HL-60/S4 treated with retinoic acid at 250 ng/mL for 4 days and 3 days (cell line): ENCODE data around the gene BNC2.
"Not testable (repeated sequence)": the region's sequence is repeated elsewhere in the genome, so short reads cannot be mapped to it uniquely, and the experiment has no call there.

Source experiments
- in situ Hi-C: fragments of 300-500 bp; cut with MboI; formaldehyde crosslinking; loops from 2 replicates; pipeline ENCODE4 v1.7.0; 2022; ENCODE audit warnings: low sequenced_read_pairs

Gene BNC2

DNA sequence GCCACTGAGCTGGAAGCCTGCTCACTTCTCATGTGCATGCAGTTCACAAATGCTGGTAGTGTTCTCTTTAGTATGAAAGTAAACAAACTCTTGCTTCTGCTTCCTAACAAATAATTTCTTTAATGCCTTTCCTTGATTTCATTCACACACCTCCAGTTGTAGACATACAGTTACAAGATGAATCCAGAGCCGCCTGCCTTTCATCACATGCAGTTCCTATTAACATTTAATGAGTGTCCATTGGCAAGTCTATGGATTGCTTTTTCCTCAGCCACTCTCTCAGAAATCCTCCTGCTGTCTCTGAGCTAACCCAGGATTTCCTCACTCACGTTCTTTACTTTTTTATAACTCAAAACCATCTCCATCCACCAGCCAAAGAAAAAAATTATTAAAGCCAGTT, 408.6 kb downstream of the BNC2 start:
- in situ Hi-C loops: no loop called here

DNA sequence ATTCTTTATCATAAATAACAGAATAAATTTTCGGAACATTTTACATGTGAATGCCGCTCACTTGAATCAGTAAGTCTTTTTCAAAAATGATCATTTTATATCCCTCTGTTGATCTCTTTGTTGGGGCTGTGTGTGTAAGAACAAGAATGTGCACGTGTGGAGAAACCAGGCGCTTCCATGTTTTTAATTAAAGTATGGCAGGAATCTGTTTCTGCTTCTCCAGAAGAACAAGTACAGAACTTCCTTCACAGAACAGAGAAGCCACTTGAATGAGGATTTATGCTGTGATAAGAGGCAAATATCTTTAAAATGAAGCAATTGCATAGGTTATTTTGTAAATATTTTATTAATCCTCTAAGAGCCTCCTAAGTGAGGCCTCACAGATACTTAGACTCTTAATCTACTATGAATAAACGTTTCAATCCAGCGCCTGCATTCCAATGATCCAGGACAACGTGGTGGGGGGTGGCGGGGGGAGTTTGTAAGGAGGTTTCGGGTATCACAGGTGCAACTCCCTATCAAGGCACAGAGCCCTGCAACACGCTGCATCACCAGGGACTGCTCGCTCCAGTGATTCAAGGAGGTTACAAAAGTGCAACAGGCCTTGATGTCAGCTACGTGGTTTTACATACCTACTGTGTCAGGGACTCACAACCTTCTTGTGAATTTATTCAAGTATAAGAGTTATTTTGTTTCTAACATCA, 409.2 kb downstream of the BNC2 start:
- in situ Hi-C loops: no loop called here

DNA sequence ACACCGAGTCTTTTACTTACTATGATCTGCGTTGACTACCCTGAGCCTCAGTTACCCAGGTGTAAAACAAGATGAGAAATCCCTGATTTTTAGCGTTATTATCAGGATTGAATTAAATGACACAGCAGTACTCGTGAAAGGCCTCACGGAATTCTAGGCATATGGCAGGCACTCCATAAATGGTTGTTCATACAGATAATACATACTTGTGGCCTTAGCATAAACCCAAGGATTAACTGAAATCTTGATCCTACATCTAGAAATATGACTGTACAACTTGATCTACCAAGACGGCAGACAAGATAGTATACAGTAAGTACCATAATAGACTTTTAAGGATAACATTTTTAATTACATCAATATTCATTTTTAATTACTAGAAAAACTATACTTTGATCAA, 409.8 kb downstream of the BNC2 start:
- in situ Hi-C loops: no loop called here

DNA sequence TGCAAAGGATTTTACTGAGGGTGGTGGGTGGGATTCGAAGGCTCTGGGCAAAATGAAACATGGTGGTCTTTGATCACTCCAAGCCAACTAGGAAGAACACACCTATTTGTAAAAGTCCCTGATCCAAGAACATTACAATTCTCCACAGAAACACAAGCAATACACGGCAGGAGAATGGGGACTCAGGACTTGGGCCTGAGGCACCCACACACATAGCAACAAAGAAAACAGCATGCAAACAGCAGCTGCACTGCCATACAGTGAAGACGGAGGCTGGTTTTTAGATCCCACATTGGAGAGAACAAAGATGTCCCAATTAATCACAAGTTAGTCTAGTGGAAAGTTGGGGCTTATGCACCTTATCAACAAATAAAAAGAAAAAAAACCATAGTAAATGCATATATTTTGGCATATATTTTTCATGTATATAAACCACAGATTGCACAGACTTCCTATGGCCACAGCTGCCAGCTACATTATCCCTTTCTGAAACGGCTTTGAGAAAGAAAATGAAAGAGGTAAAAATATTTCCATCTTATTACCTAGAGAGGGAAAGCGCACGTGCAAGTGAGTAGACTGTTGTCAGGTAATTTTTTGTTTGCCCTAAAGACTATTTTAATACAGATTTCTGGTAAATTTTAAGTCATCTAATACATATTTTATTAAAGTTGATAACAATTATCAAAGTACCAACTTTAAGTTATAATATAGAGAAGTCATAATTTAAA, 410.9 kb downstream of the BNC2 start:
- in situ Hi-C loops: no loop called here

DNA sequence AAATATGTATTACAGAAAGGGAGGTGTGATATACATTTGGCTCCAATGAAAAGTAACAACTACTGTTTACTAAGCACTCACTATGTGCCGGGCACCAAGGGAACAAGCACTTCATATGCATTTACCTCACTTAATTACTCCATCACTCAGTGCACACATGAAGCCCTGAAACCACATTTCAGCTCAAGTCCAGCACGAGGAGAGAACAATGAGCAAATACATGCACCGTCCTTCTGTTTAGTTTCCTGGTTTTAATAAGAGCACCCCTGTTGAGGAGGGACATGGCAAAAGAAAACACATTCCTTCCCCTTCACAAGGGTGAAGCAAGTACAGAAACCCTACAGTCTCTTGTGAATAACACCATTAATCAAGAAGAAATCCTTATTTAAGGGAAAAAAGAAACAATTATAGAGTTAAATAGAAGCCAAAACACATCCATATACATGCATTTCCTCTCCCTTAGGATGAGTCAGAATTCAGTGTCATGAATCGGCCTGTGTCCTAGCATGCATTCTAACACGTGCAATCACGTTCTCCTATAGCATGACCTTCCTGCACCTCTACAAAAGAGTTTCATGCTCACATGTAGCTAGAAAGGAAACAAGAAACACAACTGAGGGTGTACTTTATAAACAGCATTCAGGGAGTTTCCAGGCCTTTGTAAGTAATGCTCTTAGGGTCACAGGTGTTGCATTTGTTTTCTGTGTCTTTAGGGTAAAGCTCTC, 411.6 kb downstream of the BNC2 start:
- in situ Hi-C loops: no loop called here

DNA sequence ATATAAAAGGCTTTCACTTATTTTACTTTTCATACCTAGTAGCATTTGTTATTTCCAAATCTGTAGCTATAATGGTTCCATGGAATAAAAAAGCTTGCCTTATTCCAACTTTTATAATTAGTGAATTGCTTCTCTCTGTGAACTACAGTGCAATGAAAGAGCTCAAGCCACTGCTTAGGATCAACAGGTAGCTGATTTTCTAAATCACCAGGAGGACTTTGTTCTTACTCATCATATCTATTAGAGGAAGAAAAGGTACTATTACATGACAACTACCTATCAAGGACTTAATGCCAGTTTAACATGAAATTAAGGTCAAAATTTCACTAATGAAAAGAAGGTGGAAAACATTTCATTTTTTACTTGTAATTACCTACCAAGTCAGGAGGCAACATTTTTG, 414.6 kb downstream of the BNC2 start:
- in situ Hi-C loops: no loop called here

DNA sequence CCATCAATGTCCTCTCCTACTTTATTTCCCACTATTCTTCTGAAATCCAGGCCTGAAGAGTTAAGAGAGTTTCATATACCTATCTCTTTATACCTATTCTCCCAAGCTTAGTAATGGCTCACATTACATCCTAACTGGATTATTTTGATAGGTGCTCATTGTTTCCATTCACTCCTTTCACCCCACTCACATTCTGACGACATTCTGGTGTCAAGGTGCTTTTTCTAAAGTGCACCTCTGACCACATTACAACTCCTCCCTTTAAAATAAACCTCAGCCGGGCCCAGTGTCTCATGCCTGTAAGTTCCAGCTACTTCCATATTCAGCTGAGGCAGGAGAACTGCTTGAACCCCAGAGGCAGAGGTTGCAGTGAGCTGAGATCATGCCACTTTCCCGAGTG, 417.1 kb downstream of the BNC2 start:
- in situ Hi-C loops: no loop called here

DNA sequence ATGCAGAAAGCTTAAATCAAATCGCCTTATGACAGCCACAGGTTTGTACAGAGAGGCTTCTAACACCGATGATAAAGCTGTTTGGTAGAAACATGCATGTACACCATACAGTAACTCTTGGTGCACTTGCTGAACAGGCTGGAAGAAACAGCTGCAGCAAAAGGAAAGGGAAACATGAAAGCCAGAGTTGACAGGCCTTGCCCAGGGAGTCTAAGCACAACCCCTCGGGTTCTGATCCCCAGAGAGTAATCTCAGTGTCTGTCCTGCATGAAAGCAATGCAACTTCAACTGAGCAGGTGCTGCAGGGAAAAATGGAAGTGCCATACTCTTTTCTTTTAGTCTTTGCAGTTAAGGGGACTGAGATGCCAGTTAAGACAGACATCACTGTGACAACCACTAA, 419.9 kb downstream of the BNC2 start:
- in situ Hi-C loops: no loop called here

DNA sequence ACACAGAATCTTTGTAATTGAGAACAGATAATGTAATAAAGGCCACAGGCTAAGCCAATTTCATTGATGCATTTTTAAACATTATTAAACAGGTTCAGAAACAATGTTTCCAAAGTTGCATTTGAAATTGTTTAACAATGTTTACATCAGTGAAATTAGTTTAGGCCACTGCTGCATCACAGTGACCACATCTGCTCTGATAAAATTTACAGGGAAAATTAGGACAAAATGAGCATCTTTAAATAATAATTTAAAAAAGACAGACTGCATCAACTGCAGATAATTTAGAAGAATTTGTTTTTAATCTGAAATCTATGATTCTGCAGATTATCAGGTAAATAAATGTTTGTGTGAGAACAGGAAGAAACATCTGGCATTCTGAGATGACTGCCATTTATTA, 420.4 kb downstream of the BNC2 start:
- in situ Hi-C loops: no loop called here

DNA sequence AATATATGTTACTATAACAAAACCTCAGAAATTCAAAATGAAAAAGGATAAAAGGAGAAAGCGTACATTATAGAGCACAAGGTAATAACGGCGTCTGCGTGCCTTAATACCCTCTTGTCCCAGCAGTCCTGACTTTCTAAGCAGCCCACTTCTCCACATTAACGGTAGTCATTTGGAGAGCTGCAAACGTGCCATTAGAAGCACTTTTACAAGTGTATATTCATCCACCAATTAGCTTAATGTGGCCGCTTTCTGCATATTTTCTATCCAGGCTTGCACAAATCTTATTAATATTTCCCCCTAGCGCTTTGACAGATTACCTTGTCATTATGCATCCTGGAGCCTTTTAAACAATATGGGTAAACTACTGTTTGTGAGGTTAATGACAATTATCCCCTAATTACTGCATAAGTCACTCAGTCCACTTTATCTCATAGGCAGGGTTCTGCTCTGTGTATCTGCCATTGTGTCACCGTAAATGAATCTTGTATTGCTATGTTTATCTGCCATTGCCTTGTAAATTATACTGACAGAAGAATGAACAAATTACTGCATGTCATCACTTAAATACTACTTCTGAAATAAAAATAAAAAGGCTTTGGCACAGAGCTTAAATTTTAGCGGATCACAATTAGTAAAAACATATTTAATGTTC, 421.3 kb downstream of the BNC2 start:
- in situ Hi-C loops: no loop called here

DNA sequence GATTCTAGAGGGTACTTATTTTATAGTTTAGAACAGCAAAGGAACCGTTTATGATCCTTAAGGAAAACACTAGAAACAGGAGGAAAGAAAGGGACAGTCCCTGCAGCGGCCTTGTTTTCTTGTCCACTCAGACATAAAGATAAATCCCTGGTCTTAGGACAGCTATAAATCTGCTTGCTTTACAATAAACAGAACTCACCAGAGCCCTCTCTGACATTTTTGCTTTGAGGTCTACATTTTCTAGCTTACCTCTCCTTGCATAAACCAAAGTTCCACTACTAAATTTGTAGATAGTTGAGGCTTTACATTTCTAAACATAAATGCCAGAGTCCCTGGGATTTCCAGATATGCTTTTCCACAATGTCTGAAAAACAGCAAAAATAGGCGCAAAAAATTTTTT, 422.5 kb downstream of the BNC2 start:
- in situ Hi-C loops: no loop called here

DNA sequence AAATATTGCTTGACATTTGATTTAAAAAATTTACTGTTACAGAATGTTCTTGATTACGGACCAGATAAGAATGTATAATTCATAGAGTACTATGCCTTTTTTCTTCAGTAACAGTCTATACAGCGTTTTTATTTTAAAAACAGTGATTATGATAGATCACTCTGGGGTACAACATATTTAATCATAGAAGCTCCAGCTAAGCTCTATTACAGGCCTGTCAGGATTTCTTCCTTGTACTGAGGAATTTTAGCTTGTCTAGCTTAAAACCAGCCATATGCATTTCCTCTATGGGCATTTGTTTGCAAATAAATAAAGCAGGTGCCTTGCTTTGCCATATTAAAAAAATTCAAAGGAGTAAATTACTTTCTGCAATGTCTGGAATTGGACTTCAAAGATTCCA, 423.8 kb downstream of the BNC2 start:
- in situ Hi-C loops: no loop called here

DNA sequence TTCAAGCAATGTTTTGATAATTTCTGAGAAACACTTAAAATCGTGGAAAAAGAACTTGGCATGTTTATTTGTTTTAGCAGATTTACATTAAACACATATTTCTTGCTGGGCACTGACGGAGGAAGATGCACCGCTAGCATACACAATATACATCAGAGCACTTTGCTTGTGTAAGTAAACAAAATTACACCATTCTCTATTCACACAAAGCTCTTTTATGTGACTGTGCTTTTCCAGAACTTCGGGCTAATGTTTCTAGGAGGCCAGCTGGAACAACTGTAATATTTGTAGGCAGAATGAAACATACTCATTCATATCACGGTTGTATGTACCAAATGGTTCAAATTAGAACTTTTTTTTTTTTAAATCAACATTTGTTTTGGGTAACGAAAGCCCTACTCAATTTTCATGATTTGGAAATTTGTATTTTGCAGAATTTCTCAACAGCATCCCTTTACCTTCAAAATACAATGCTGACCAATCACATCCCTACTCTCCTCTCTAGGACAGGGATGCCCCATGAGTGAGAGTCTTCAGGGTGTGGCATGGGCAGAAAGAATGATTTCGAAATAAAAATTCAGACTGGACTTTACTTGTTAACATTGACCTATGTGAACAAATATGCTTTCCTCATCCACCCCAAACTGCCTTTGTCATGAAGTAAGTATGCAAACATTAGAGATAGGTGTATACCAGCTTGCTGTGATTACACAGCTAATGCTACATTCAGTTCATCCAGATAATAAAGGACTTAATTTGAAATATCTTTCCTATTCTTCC, 425.1 kb downstream of the BNC2 start:
- in situ Hi-C loops: no loop called here

DNA sequence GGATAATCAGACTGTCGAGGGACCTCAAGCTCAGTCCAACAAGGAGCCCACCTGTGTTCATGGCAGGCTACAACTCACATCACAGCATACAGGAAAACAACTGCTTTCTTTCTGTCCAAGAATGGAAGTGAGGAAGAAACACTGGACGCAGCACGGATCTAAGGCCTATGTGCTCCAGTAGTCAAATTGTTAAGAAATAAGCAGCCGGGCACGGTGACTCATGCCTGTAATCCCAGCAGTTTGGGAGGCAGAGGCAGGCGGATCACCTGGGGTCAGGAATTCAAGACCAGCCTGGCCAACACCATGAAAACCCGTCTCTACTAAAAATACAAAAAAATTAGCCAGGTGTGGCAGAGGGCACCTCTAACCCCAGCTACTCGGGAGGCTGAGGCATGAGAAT, 427.8 kb downstream of the BNC2 start:
- in situ Hi-C loops: no loop called here

DNA sequence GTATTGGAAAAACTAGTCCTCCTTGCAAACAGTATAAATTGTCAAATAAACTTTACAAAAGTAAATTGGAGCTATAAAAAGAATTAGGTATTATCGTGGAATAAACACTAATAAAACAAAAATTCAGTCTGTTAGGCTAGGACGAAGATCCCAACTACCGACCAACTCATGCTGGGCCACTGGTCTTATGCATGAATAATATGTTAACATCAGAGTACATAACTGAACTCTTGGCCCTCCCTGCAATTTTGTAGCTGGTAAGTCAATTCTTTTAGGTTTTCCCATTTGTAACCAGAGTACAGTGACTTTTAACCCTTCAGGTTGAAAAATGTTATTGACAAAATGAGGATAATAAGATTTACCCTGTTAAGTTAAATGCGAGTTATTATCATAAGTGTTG, 428.7 kb downstream of the BNC2 start:
- in situ Hi-C loops: no loop called here

DNA sequence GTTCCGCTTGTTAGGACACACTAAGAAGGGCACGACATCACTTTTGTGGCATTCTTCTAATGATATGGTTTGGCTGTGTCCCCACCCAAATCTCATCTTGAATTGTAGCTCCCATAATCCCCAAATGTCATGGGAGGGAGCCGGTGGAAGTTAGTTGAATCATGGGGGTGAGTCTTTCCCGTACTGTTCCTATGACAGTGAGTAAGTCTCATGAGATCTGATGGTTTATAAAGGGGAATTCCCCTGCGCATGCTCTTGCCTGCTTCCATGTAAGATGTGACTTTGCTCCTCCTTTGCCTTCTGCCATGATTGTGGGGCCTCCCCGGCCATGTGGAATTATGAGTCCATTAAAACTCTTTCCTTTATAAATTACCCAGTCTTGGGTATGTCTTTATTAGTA, 431.6 kb downstream of the BNC2 start:
- in situ Hi-C loops: not testable (repeated sequence)

DNA sequence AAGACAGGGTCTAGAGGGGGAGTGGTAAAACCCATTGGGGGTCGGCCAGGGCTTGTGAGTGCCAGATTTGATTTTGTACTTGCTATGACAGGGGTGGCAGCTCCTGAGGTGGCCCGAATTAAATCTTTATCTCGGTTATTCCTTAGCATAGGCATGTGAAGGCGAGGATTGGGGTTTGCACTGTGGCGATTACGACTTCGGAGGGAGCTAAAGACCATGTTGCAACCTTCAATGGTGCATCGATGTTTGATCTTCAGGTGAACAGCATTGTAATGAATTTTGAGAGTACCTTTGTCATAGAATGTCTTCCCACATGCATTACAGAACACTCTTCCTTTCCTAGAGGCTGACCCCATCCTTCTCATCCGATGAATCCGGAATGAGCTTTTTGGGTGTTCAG, 433.9 kb downstream of the BNC2 start:
- in situ Hi-C loops: no loop called here

DNA sequence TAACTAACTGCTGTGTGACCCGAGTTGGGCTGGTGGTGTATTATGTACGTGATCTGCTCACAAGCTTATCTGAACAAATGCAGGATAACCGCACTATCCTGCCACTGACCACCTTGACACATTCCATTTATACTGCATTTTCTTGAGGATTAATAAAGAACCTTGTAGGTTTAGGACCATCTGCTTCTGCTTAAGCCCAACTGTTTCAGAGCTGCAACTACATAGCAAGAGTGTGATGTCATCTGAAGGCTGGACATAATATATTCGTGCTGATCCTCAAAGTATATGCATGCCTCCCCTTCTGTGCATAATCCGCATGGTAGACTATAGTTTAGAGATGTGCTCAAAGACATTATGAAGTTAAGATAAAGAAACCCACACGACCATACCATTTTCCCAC, 435.9 kb downstream of the BNC2 start:
- in situ Hi-C loops: no loop called here

DNA sequence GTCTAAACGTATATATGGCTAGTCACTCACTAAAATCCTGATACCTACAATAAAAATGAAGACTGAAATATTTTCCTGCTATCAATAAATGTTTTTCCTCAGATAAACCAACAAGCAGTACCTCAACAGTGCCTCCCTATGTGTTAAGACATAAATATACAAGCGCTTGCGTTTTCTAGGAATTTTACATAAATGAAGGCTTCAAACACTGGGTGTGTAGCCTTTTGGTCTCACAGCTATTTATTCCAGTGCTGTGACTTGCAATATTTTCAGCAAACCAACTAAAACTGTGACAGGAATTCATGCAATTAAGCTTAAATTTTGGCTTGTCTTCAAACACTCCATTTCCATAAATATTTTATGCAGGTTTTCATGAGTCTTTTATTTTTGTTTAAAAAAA, 437.0 kb downstream of the BNC2 start:
- in situ Hi-C loops: no loop called here

DNA sequence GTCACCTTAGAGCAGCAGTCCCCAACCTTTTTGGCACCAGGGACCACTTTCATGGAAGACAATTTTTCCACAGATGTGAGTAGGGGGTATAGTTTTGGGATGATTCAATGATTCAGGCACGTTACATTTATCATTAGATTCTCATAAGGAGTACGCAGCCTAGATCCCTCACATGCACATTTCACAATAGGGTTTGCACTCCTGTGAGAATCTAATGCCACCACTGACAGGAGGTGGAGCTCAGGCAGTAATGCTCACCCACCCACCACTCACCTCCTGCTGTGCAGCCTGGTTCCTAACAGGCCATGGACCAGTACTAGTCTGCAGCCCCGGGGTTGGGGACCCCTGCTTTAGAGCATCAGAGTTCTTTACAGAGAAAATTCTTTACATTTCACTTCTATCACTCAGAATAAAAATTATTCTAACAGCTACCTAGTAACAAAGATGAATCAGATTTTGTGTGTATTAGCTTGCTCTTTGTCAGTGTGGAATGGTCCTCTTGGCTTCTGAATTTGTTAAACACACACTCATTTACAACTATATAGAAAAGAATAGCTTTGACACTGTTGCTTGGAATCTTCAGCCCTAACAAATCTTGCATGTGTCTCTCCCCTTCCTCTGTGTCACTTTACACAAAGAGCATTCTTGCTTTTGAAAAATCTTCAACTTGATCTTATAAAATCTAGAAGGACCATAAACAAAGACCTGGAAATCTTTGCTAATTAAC, 438.6 kb downstream of the BNC2 start:
- in situ Hi-C loops: no loop called here
